ENCODE measurements around the gene CDS2.

Gene CDS2

DNA sequence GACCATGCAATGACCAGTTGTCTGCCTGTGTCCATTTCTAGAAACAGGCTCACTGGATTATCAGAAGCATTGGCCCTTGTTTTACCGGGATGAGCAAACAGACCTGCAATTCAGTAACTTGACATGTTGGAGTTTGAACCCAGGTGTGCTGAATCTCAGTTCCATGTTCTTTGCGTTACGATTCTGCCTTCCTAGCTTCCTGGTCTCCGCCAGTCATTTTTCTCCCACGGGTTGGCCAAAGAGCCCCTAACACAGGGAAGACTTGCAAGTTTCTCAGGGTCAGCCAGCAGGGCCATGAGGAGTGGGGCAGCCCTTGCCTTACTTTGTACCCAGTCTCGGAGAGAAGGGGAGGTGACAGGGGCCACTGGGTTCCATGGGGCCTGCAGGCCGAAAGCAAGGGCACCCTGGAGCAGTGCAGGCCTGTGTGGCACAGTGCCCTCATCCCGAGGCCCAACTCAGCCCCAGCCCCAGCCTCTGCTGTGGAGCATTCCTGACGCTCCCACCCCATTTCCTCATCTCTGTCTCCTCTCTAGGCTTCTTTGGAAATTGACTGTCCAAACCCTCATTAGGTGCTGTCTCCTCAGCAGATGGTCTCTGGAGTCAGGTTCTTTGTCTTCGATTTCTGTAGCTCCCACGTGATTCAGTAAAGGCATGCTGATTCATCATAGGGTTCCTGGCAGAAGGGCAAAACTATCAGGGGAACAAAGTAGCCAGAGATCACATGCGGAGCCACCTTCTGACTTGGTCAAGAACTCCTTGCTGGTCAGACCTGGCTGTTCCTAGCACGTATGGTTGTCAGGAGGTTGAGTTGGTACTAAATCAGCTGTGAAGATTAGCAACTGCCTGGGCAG is 23.6 kb downstream of the CDS2 start:
- H3K4me3 ChIP-seq (ENCODE audit: low read depth, low read length) = no peak overlapping the region

DNA sequence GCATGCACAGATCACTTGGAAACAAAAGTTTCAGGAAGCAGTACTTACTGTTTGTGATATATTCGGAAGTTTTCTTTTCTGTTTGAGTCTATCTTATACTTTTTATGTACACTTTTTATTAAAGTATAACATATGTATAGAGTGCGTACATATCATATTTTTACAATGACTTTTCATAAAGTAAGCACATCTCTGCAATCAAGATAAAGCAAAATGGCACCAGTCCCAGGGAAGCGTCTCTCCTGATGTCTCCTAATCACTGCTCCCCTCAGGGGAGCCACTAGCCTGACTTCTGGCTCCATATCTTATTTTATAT is 26.3 kb downstream of the CDS2 start:
- no peak overlapping the region for H3K4me3 ChIP-seq (ENCODE audit: low read depth, low read length)

GRCh38 chr20:5153612-5154542 is 27.1 kb downstream of the CDS2 start:
- no peak overlapping the region for H3K4me3 ChIP-seq (ENCODE audit: low read depth, low read length)

- H3K4me3 ChIP-seq (ENCODE audit: low read depth, low read length) = no peak overlapping the region
Observed at GRCh38 chr20:5154543-5154925, 27.7 kb downstream of the CDS2 start.

DNA sequence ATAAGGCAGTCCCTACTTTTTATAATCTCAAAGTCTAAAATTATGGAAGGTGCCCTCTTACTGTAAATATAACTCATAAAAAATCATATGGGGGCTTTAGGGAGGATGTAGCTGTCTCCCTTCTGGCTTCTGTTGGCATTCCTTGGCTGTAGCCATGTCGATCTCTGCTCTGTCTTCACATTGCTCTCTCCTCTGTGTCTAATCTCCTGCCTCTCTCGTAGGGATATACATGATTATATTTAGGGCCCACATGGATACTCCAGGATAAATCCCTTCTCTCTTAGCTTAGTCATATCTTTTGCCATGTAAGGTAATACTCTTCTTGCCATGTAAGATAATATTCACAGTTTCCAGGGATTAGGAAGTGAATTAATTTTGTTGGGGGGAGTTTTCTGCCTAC is 28.6 kb downstream of the CDS2 start:
- no peak overlapping the region for H3K4me3 ChIP-seq (ENCODE audit: low read depth, low read length)

GRCh38 chr20:5156675-5157448 is 30.1 kb downstream of the CDS2 start:
- H3K4me3 ChIP-seq (ENCODE audit: low read depth, low read length) = no peak overlapping the region

GRCh38 chr20:5159928-5160327 is 33.1 kb downstream of the CDS2 start:
- no peak overlapping the region for H3K4me3 ChIP-seq (ENCODE audit: low read depth, low read length)

- no peak overlapping the region for H3K4me3 ChIP-seq (ENCODE audit: low read depth, low read length)
Observed at GRCh38 chr20:5160882-5161281, 34.1 kb downstream of the CDS2 start.

DNA sequence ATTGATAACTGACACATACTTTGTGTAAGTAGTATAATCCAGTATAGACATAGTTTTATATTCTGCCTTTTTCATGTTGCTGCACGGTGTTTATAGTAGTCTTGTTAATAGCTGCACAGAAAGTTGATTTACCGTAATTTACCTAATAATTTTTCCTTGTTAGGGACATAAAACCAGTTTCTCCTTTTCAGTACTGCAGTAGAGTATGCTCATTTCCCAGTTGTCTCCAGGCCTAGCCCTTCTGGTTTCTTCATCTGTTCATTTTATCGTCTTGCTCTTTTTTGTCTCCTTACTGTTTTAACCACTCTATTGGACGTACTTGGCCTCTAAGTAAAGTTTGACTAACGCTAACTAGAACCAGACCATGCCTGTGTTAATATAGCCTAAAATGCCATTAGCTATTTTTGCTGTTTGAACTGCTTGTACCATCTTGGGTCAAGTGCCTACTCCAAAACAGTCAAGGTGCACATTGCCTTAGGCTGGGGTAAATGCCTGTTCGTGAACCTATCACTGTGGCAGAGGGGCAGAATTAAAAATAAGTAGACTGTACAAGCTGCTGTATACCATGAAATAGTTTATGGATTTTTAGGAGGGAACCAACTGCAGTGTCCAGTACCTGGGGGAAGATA is 34.8 kb downstream of the CDS2 start:
- H3K4me3 ChIP-seq (ENCODE audit: low read depth, low read length) = no peak overlapping the region

DNA sequence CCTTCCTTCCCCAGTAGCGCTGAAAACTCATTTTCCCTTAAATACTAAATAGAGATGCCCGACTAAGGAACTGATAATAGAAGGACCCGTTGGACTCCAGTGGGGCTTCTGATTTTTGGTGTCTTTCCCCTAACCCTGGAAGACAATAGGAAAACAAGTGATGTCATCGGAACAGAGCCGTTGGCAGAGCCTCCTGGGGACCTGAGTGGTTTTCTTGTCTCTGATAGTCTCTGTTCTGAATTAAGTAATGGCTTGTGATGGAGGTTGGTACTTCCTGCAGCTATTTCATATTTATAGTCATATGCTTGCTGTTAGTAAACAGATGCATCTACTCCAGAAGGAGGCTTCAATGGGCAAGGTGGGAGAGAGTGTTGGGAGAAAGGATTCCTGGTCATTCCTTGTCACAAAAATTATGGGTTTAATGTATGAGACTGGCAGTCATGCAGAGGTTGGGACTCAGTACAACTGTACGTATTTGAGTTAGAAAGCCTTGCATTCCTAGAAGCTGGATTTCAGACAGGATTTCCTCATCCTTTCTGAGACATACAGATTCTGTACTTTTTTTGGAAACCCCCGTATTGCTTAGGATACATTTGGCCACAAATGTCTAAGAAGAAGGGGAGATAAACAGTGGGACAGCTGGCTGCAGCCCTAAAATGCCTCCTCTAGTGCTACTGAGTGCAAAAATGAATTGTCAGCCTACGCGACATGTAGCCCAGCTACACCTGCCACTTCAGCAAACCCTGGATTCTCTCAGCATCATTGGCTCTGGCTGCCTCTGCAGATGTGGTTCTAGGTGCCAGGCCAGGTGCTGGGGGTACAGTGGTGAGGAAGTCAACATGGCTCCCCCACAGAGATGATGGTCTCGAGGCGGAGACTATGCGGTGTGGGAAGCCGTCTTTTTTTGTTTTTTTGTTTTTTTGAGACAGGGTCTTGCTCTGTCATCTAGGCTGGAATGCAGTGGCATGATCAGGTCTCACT is 38.1 kb downstream of the CDS2 start:
- no peak overlapping the region for H3K4me3 ChIP-seq (ENCODE audit: low read depth, low read length)

GRCh38 chr20:5168651-5169396 is 42.0 kb downstream of the CDS2 start:
- no peak overlapping the region for H3K4me3 ChIP-seq (ENCODE audit: low read depth, low read length)

GRCh38 chr20:5170341-5170740 is 43.5 kb downstream of the CDS2 start:
- H3K4me3 ChIP-seq (ENCODE audit: low read depth, low read length) = no peak overlapping the region

DNA sequence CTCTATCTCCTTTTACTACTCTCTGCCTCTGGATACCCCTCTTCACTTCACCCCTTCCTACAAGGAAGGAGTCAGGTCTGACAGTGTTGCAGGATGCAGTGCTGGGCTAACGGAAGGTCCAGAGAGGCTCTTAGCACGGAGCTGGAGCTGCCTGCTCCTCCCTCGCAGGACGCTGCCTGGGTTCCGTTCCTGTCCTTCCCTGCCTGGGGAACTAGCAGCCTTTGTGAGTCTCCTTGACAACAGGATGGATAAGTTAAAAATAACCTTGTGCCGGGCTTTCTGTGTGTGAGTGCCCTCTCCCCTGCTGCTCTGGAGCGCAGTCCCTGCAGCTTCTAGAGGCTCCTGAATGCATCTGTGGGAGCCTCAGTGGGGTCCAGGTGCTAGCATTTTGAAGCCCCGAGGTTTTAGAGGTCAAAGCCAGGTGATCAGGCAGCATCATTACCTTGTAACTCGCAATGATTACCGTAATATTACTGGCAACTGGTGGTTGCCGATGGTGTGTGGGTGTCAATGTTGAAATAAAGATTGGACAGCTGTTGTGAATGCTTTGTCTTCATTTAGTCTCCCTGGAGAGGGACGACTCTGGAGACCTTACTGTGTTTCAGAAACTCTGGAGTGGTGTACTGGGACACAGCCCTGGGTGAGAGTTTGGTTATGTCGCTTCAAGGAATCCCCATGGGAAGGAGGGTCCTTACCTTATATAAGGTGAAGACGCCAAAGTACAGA is 44.4 kb downstream of the CDS2 start:
- no peak overlapping the region for H3K4me3 ChIP-seq (ENCODE audit: low read depth, low read length)

DNA sequence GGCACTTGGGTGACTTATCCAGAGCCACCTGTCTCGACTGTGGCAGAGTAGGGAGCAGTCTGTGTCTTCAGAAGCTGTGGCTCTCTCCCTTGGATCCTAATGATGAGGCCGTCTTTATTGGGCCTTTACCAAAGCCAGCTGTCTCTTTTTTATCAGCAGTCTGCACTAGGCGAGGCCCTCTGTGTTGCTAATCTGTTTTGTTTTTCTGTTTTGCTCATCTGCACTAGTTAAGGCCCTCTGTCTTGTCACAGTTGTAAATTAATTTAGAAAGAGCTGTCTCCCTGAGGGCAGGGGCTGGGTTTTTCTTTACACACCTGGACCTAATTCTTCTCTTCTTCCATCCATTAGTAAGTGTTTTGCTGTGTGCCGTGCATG is 45.0 kb downstream of the CDS2 start:
- no peak overlapping the region for H3K4me3 ChIP-seq (ENCODE audit: low read depth, low read length)

GRCh38 chr20:5172167-5172601 is 45.4 kb downstream of the CDS2 start:
- no peak overlapping the region for H3K4me3 ChIP-seq (ENCODE audit: low read depth, low read length)

- H3K4me3 ChIP-seq (ENCODE audit: low read depth, low read length) = no peak overlapping the region
Observed at GRCh38 chr20:5172903-5173463, 46.2 kb downstream of the CDS2 start.

- no peak overlapping the region for H3K4me3 ChIP-seq (ENCODE audit: low read depth, low read length)
Observed at GRCh38 chr20:5173751-5174150, 46.9 kb downstream of the CDS2 start.

- H3K4me3 ChIP-seq (ENCODE audit: low read depth, low read length) = no peak overlapping the region
Observed at GRCh38 chr20:5177071-5177470, 50.3 kb downstream of the CDS2 start.

Measured in iPS-11a (cell line).